H9 (cell line): ENCODE results near the gene PREX1. TPM values are rescaled to one million over a fixed set of nuclear protein-coding genes. Genes with fewer than 3 reads are reported as not detected.

Experiments
- DNase-seq: peaks from one replicate; pipeline ENCODE4 v3.0.0-alpha.2; 2017
- H2AFZ ChIP-seq: one replicate; pipeline ENCODE4 v1.6.1; 2013; ENCODE audit warnings: mild to moderate bottlenecking, low read length, control low read depth, moderate library complexity
- H2AK5ac ChIP-seq: 2 replicates; pipeline ENCODE4 v1.6.1; 2013; ENCODE audit warnings: low read length, control low read depth, mixed read lengths; ENCODE audit not compliant: insufficient read length
- H2BK120ac ChIP-seq: one replicate; pipeline ENCODE4 v1.6.1; 2013; ENCODE audit warnings: low read depth, mild to moderate bottlenecking, low read length, control low read depth, inconsistent platforms; ENCODE audit not compliant: poor library complexity, severe bottlenecking
- H2BK12ac ChIP-seq: 2 replicates; pipeline ENCODE4 v1.6.1; 2013; ENCODE audit warnings: low read length, control low read depth, mixed read lengths, low read depth; ENCODE audit not compliant: insufficient read length
- H2BK15ac ChIP-seq: 2 replicates; pipeline ENCODE4 v1.6.1; 2013; ENCODE audit warnings: low read depth, low read length, control low read depth
- H2BK20ac ChIP-seq: one replicate; pipeline ENCODE4 v1.6.1; 2013; ENCODE audit warnings: low read depth, mild to moderate bottlenecking, low read length, control low read depth, inconsistent platforms; ENCODE audit not compliant: poor library complexity, severe bottlenecking
- H2BK5ac ChIP-seq: 2 replicates; pipeline ENCODE4 v1.6.1; 2013; ENCODE audit warnings: low read length, control low read depth, mixed read lengths; ENCODE audit not compliant: insufficient read length
- H3K14ac ChIP-seq: 2 replicates; pipeline ENCODE4 v1.6.1; 2013; ENCODE audit warnings: low read length, control low read depth; ENCODE audit not compliant: insufficient read depth
- H3K18ac ChIP-seq: 2 replicates; pipeline ENCODE4 v1.6.1; 2013; ENCODE audit warnings: low read depth, mild to moderate bottlenecking, mixed read lengths, low read length, control low read depth; ENCODE audit not compliant: insufficient read length
- H3K23ac ChIP-seq: 2 replicates; pipeline ENCODE4 v1.6.1; 2013; ENCODE audit warnings: low read length, control low read depth, mixed read lengths, low read depth; ENCODE audit not compliant: insufficient read length
- H3K23me2 ChIP-seq: 2 replicates; pipeline ENCODE4 v1.6.1; 2013; ENCODE audit warnings: low read depth, mild to moderate bottlenecking, mixed read lengths, low read length, control low read depth; ENCODE audit not compliant: insufficient read length, poor library complexity, severe bottlenecking
- H3K27ac ChIP-seq: 2 replicates; pipeline ENCODE4 v1.5.1; 2013; ENCODE audit warnings: low read length, control low read depth, mixed read lengths, low read depth; ENCODE audit not compliant: insufficient read length
- H3K27me3 ChIP-seq: 2 replicates; pipeline ENCODE4 v1.6.1; 2013; ENCODE audit warnings: low read length, control low read depth, inconsistent platforms; ENCODE audit not compliant: insufficient read depth
- H3K4ac ChIP-seq: 2 replicates; pipeline ENCODE4 v1.6.1; 2013; ENCODE audit warnings: low read depth, mild to moderate bottlenecking, control low read depth, inconsistent platforms, low read length, moderate library complexity
- H3K4me1 ChIP-seq: 2 replicates; pipeline ENCODE4 v1.6.1; 2013; ENCODE audit warnings: low read length, control low read depth, inconsistent platforms; ENCODE audit not compliant: insufficient read depth
- H3K4me2 ChIP-seq: 2 replicates; pipeline ENCODE4 v1.6.1; 2013; ENCODE audit warnings: low read length, control low read depth, mixed read lengths; ENCODE audit not compliant: insufficient read length, insufficient read depth
- H3K56ac ChIP-seq: 2 replicates; pipeline ENCODE4 v1.6.1; 2013; ENCODE audit warnings: low read depth, mild to moderate bottlenecking, mixed read lengths, low read length, control low read depth; ENCODE audit not compliant: insufficient read length
- H3K79me1 ChIP-seq: 2 replicates; pipeline ENCODE4 v1.6.1; 2013; ENCODE audit warnings: low read depth, mild to moderate bottlenecking, moderate library complexity, low read length, control low read depth, inconsistent platforms; ENCODE audit not compliant: insufficient read depth, poor library complexity, severe bottlenecking
- H3K79me2 ChIP-seq: 2 replicates; pipeline ENCODE4 v1.6.1; 2013; ENCODE audit warnings: low read length, control low read depth, inconsistent platforms; ENCODE audit not compliant: insufficient read depth
- H3K9ac ChIP-seq: 2 replicates; pipeline ENCODE4 v1.6.1; 2013; ENCODE audit warnings: low read length, control low read depth, mixed read lengths; ENCODE audit not compliant: insufficient read length; ENCODE audit errors: extremely low read depth
- H3K9me3 ChIP-seq: one replicate; pipeline ENCODE4 v1.6.1; 2013; ENCODE audit warnings: low read depth, low read length, inconsistent platforms; ENCODE audit not compliant: control insufficient read depth
- H3T11ph ChIP-seq: one replicate; pipeline ENCODE4 v1.6.1; 2013; ENCODE audit warnings: mild to moderate bottlenecking, low read length, control low read depth, inconsistent platforms
- H4K20me1 ChIP-seq: one replicate; pipeline ENCODE4 v1.6.1; 2013; ENCODE audit not compliant: control insufficient read depth, insufficient read length, insufficient read depth
- H4K5ac ChIP-seq: 2 replicates; pipeline ENCODE4 v1.6.1; 2013; ENCODE audit warnings: low read depth, mild to moderate bottlenecking, mixed read lengths, low read length, control low read depth; ENCODE audit not compliant: insufficient read length
- H4K8ac ChIP-seq: replicated peaks from 2 replicates; pipeline ENCODE4 v1.6.1; 2013; ENCODE audit warnings: low read length, control low read depth, mixed read lengths, low read depth; ENCODE audit not compliant: insufficient read length
- H4K91ac ChIP-seq: 2 replicates; pipeline ENCODE4 v1.6.1; 2013; ENCODE audit warnings: low read depth, mild to moderate bottlenecking, moderate library complexity, mixed read lengths, low read length, control low read depth; ENCODE audit not compliant: insufficient read length
- H3K27ac Mint-ChIP-seq, 3 experiments: 2 replicates in 2 of 3; 3 replicates in 1 of 3; pipeline ENCODE4 v1.8.0; 2020 to 2021; ENCODE audit warnings: mixed read lengths in 3 of 3, mild to moderate bottlenecking in 1 of 3, moderate library complexity in 1 of 3
- H3K27me3 Mint-ChIP-seq: 2 replicates; pipeline ENCODE4 v1.8.0; 2021; ENCODE audit warnings: low read depth, mild to moderate bottlenecking, moderate library complexity, mixed read lengths
- H3K36me3 Mint-ChIP-seq, 3 experiments: 2 replicates in 2 of 3; 3 replicates in 1 of 3; pipeline ENCODE4 v1.8.0; 2020 to 2021; ENCODE audit warnings: low read depth in 3 of 3, mixed read lengths in 3 of 3; ENCODE audit not compliant: insufficient read depth in 1 of 3
- H3K4me1 Mint-ChIP-seq, 2 experiments: 2 replicates each; pipeline ENCODE4 v1.8.0; 2020; ENCODE audit warnings: mixed read lengths in 2 of 2
- H3K4me3 Mint-ChIP-seq, 2 experiments: 2 replicates in 1 of 2; 3 replicates in 1 of 2; pipeline ENCODE4 v1.8.0; 2020 to 2021; ENCODE audit warnings: mild to moderate bottlenecking in 2 of 2, mixed read lengths in 2 of 2, moderate library complexity in 1 of 2
- H3K9me3 Mint-ChIP-seq, 2 experiments: 2 replicates in 1 of 2; 3 replicates in 1 of 2; pipeline ENCODE4 v1.8.0; 2020; ENCODE audit warnings: mild to moderate bottlenecking in 2 of 2, mixed read lengths in 2 of 2, moderate library complexity in 1 of 2
- CTCF ChIP-seq: fragments of 200-600 bp; sonication (generic); conservative IDR thresholded peaks from 3 replicates; pipeline ENCODE4 v1.8.0; 2021; ENCODE audit warnings: antibody characterized with exemption, mild to moderate bottlenecking
- WGBS: extraction: QIAGEN DNeasy Blood & Tissue Kit; methylation state at CpG from one replicate; pipeline ENCODE4 v1.1.7; 2013; ENCODE audit warnings: missing lambda C conversion rate, low lambda C conversion rate, mixed read lengths; ENCODE audit not compliant: insufficient read length; ENCODE audit errors: extremely low coverage; 5-methylcytosine and 5-hydroxymethylcytosine counted together
- total RNA-seq: library from RNA; stranded (reverse); gene quantifications from 2 replicates; pipeline ENCODE4 v1.2.1, GENCODE V29; 2021

Gene PREX1
- total RNA-seq, 1 experiment from 2014 or later = 6.6 TPM

GRCh38 chr20:48837014-48837413, 9.2 kb upstream of the PREX1 start:
- no peak overlapping the region for H2BK15ac ChIP-seq
- no peaks in the 10 kb centered on the region for H3K79me2 ChIP-seq
- no peak overlapping the region for H3K27ac Mint-ChIP-seq
- no peak overlapping the region for H3K9ac ChIP-seq
- H3K23ac ChIP-seq = no peak overlapping the region
- no peak overlapping the region for H4K8ac ChIP-seq
- no CpG with 5 or more reads among the region's 3 CpGs for WGBS
- no peak overlapping the region for H3K18ac ChIP-seq
- no peaks in the 10 kb centered on the region for H3K27me3 ChIP-seq
- no peak overlapping the region for H3K4me2 ChIP-seq
- H2BK120ac ChIP-seq = no peak overlapping the region
- no peak overlapping the region for H3K4ac ChIP-seq
- H3K36me3 Mint-ChIP-seq = no peaks in the 10 kb centered on the region
- no peak overlapping the region for H4K5ac ChIP-seq
- no peak overlapping the region for H3K4me3 Mint-ChIP-seq
- no peaks in the 10 kb centered on the region for H3K9me3 Mint-ChIP-seq
- H4K20me1 ChIP-seq = no peaks in the 10 kb centered on the region
- no peak overlapping the region for H3K56ac ChIP-seq
- no peaks in the 10 kb centered on the region for H3K23me2 ChIP-seq
- H3K14ac ChIP-seq = no peak overlapping the region
- no peak overlapping the region for H3T11ph ChIP-seq
- H2BK5ac ChIP-seq = no peak overlapping the region
- H2BK12ac ChIP-seq = no peak overlapping the region
- no peak overlapping the region for H2AFZ ChIP-seq
- no peak for DNase-seq
- H3K9me3 ChIP-seq = no peaks in the 10 kb centered on the region
- H3K79me1 ChIP-seq = no peaks in the 10 kb centered on the region
- no peak overlapping the region for H4K91ac ChIP-seq
- H3K27me3 Mint-ChIP-seq = peaks cover 34% of the 10 kb centered on the region
- peaks cover 4 to 8% of the 10 kb centered on the region in 2 experiments; a peak in 3 of 4 replicates for H3K4me1 Mint-ChIP-seq
- no peak for TF ChIP-seq CTCF
- H3K27ac ChIP-seq = no peak overlapping the region
- no peak overlapping the region for H2BK20ac ChIP-seq
- no peaks in the 10 kb centered on the region; the same call in 1 of the 2 replicates for H3K4me1 ChIP-seq
- H2AK5ac ChIP-seq = no peak overlapping the region
